NCI-H1694 (cell line): ENCODE data around the gene ANKH.
"Not testable (repeated sequence)": the region's sequence is repeated elsewhere in the genome, so short reads cannot be mapped to it uniquely, and the experiment has no call there.

Experiments
- DNase-seq: peaks from one replicate; lab custom pipeline; 2025; lab: John Stamatoyannopoulos, UW

ANKH gene

GRCh38 chr5:14854799-14855198, 16.8 kb downstream of the ANKH start:
- DNase-seq, result no peak

GRCh38 chr5:14853685-14854084, 17.9 kb downstream of the ANKH start:
- no peak for DNase-seq

- DNase-seq, result no peak
Measured at GRCh38 chr5:14852779-14853178, 18.8 kb downstream of the ANKH start.

GRCh38 chr5:14851999-14852526, 19.5 kb downstream of the ANKH start:
- DNase-seq, result no peak

GRCh38 chr5:14851597-14851996, 20.0 kb downstream of the ANKH start:
- DNase-seq, result no peak

- DNase-seq, result no peak
Measured at GRCh38 chr5:14851050-14851419, 20.5 kb downstream of the ANKH start.

GRCh38 chr5:14850419-14851049, 21.0 kb downstream of the ANKH start:
- no peak for DNase-seq

- DNase-seq, result no peak
Measured at GRCh38 chr5:14849516-14850294, 21.9 kb downstream of the ANKH start.

- DNase-seq, result not testable (repeated sequence)
Measured at GRCh38 chr5:14848942-14849341, 22.6 kb downstream of the ANKH start.

- DNase-seq, result no peak
Measured at GRCh38 chr5:14848385-14848784, 23.2 kb downstream of the ANKH start.

- no peak for DNase-seq
Measured at GRCh38 chr5:14847471-14847870, 24.1 kb downstream of the ANKH start.

- no peak for DNase-seq
Measured at GRCh38 chr5:14842117-14842516, 29.5 kb downstream of the ANKH start.

- DNase-seq, result no peak
Measured at GRCh38 chr5:14840624-14841023, 31.0 kb downstream of the ANKH start.

- no peak for DNase-seq
Measured at GRCh38 chr5:14838396-14839319, 32.9 kb downstream of the ANKH start.

- DNase-seq, result not testable (repeated sequence)
Measured at GRCh38 chr5:14837423-14838122, 34.0 kb downstream of the ANKH start.

GRCh38 chr5:14834584-14835550, 36.7 kb downstream of the ANKH start:
- DNase-seq, result no peak

- DNase-seq, result no peak
Measured at GRCh38 chr5:14834062-14834461, 37.5 kb downstream of the ANKH start.

GRCh38 chr5:14831006-14831338, 40.6 kb downstream of the ANKH start:
- no peak for DNase-seq

GRCh38 chr5:14830210-14831005, 41.2 kb downstream of the ANKH start:
- no peak for DNase-seq

- no peak for DNase-seq
Measured at GRCh38 chr5:14829396-14829795, 42.2 kb downstream of the ANKH start.
